Measurements from ENCODE around the gene IGF2R. TPM values are rescaled to one million over a fixed set of nuclear protein-coding genes. Genes with fewer than 3 reads are reported as not detected.

Gene IGF2R
- polyA plus RNA-seq, 1 donor (not counting 4 experiments of a cell fraction or from before 2014, with no cell fraction given): 40.9 TPM

- no peak overlapping the region for H3K27ac ChIP-seq (ENCODE audit: control insufficient read depth, insufficient read depth, low read length)
- peaks cover 48 to 69% of the 10 kb centered on the region in 2 experiments for H3K36me3 ChIP-seq (ENCODE audit: control insufficient read depth in 2 of 2, extremely low read depth in 1 of 2, insufficient read depth in 2 of 2, low read length in 2 of 2)
- no peaks in the 10 kb centered on the region for H3K9me1 ChIP-seq (ENCODE audit: control insufficient read depth, extremely low read depth, insufficient read depth, low read length)
- dilution Hi-C loops (cut with MboI; ENCODE audit: extremely low pct_ligation_motif_present, low sequenced_read_pairs): no loop called here
- H3K9ac ChIP-seq (ENCODE audit: control insufficient read depth, extremely low read depth, insufficient read depth, low read length): no peak overlapping the region
- DNase-seq (ENCODE audit: low read depth, low spot score) (no peak), FAIRE-seq (no peak)
- H3K9me3 ChIP-seq (ENCODE audit: control insufficient read depth, low read depth, low read length): no peaks in the 10 kb centered on the region
- H4K20me1 ChIP-seq (ENCODE audit: control insufficient read depth, extremely low read depth, insufficient read depth, low read length): no peaks in the 10 kb centered on the region
- H3K27me3 ChIP-seq (ENCODE audit: control insufficient read depth, extremely low read depth, insufficient read depth, low read length): no peaks in the 10 kb centered on the region
- TF ChIP-seq EZH2 (IDR thresholded peaks at IDR 0.05; ENCODE audit: low read length) (no peak), CTCF (optimal IDR thresholded peaks at IDR 0.05 in 1 of 3, IDR thresholded peaks at IDR 0.05 in 1 of 3, conservative IDR thresholded peaks at IDR 0.05 in 1 of 3; ENCODE audit: extremely low read depth in 1 of 3, insufficient read depth in 2 of 3, low read length in 3 of 3) (no peak)
- no peak overlapping the region for H3K4me2 ChIP-seq (ENCODE audit: control insufficient read depth, extremely low read depth, insufficient read depth, low read depth, low read length)
- no peaks in the 10 kb centered on the region for H3K4me1 ChIP-seq (ENCODE audit: control insufficient read depth, extremely low read depth, insufficient read depth, low read length)
- no peak overlapping the region for H3K4me3 ChIP-seq (ENCODE audit: control insufficient read depth in 2 of 3, extremely low read depth in 1 of 3, insufficient read depth in 2 of 3, low read depth in 1 of 3, low read length in 3 of 3)
- no peak overlapping the region for H2AFZ ChIP-seq (ENCODE audit: control insufficient read depth, low read length)
- no peaks in the 10 kb centered on the region for H3K79me2 ChIP-seq (ENCODE audit: control insufficient read depth, insufficient read depth, low read length)
These were observed 107.1 kb downstream of the IGF2R start for GRCh38 chr6:160076009-160076408.

- FAIRE-seq (no peak), DNase-seq (ENCODE audit: low read depth, low spot score) (no peak)
- Histone ChIP-seq H3K9me3 (ENCODE audit: control insufficient read depth, low read depth, low read length) (no peaks in the 10 kb centered on the region), H3K9ac (ENCODE audit: control insufficient read depth, extremely low read depth, insufficient read depth, low read length) (no peak overlapping the region), H2AFZ (ENCODE audit: control insufficient read depth, low read length) (no peak overlapping the region), H3K27ac (ENCODE audit: control insufficient read depth, insufficient read depth, low read length) (no peak overlapping the region), H3K4me1 (ENCODE audit: control insufficient read depth, extremely low read depth, insufficient read depth, low read length) (no peaks in the 10 kb centered on the region), H3K4me3 (ENCODE audit: control insufficient read depth in 2 of 3, extremely low read depth in 1 of 3, insufficient read depth in 2 of 3, low read depth in 1 of 3, low read length in 3 of 3) (no peak overlapping the region), H3K36me3 (ENCODE audit: control insufficient read depth in 2 of 2, extremely low read depth in 1 of 2, insufficient read depth in 2 of 2, low read length in 2 of 2) (peaks cover 47 to 63% of the 10 kb centered on the region in 2 experiments), H3K27me3 (ENCODE audit: control insufficient read depth, extremely low read depth, insufficient read depth, low read length) (no peaks in the 10 kb centered on the region), H3K4me2 (ENCODE audit: control insufficient read depth, extremely low read depth, insufficient read depth, low read depth, low read length) (no peak overlapping the region), H3K79me2 (ENCODE audit: control insufficient read depth, insufficient read depth, low read length) (no peaks in the 10 kb centered on the region), H3K9me1 (ENCODE audit: control insufficient read depth, extremely low read depth, insufficient read depth, low read length) (no peaks in the 10 kb centered on the region), H4K20me1 (ENCODE audit: control insufficient read depth, extremely low read depth, insufficient read depth, low read length) (no peaks in the 10 kb centered on the region)
- TF ChIP-seq CTCF (optimal IDR thresholded peaks at IDR 0.05 in 1 of 3, IDR thresholded peaks at IDR 0.05 in 1 of 3, conservative IDR thresholded peaks at IDR 0.05 in 1 of 3; ENCODE audit: extremely low read depth in 1 of 3, insufficient read depth in 2 of 3, low read length in 3 of 3): no peak
- no peak for TF ChIP-seq EZH2 (IDR thresholded peaks at IDR 0.05; ENCODE audit: low read length)
- dilution Hi-C loops (cut with MboI; ENCODE audit: extremely low pct_ligation_motif_present, low sequenced_read_pairs): no loop called here
These were observed 108.1 kb downstream of the IGF2R start for GRCh38 chr6:160077024-160077423.

Measured in keratinocyte (primary cell).